ACHN (cell line): ENCODE results near the gene OR52N5.

ENCODE experiments used
- DNase-seq: peaks from one replicate; pipeline ENCODE4 v3.0.0-alpha.2; 2015
- in situ Hi-C: cut with HindIII; loops from 2 replicates; pipeline ENCODE4 v1.10.0; 2017; ENCODE audit warnings: low sequenced_read_pairs, low pct_ligation_motif_present, low pct_unique_long_range_greater_than_20kb

Gene OR52N5

GRCh38 chr11:5736396-5736795, 46.8 kb downstream of the OR52N5 start, which contains the start of gene OR56B1:
Gene OR56B1 (plus strand): TSS chr11:5736448. CDS start chr11:5736517, 69 bp downstream.
- in situ Hi-C loops: no loop called here
- DNase-seq: no peak

GRCh38 chr11:5727691-5728090, 55.5 kb downstream of the OR52N5 start:
- no peak for DNase-seq
- in situ Hi-C loops: no loop called here

- in situ Hi-C loops: no loop called here
- no peak for DNase-seq
Measured at GRCh38 chr11:5726351-5726750, 56.8 kb downstream of the OR52N5 start.
